NOMO-1 treated with dmso at 0.1 percent for 144 hours (cell line): ENCODE results near the gene TMPRSS9.
"Not testable (repeated sequence)": the region's sequence is repeated elsewhere in the genome, so short reads cannot be mapped to it uniquely, and the experiment has no call there.

Experiments
- DNase-seq: peaks from one replicate; lab custom pipeline; 2025; ENCODE audit not compliant: unreplicated experiment; lab: John Stamatoyannopoulos, UW

The TMPRSS9 gene

GRCh38 chr19:2341244-2341751, 18.8 kb upstream of the TMPRSS9 start:
- no peak for DNase-seq

- DNase-seq = no peak
Observed at GRCh38 chr19:2341982-2342381, 18.1 kb upstream of the TMPRSS9 start.

- no peak for DNase-seq
Observed at GRCh38 chr19:2342656-2343288, 17.3 kb upstream of the TMPRSS9 start.

GRCh38 chr19:2343289-2343982, 16.6 kb upstream of the TMPRSS9 start:
- no peak for DNase-seq

GRCh38 chr19:2344381-2344870, 15.6 kb upstream of the TMPRSS9 start:
- DNase-seq = no peak

GRCh38 chr19:2345076-2345475, 15.0 kb upstream of the TMPRSS9 start:
- DNase-seq = no peak

GRCh38 chr19:2345794-2346663, 14.0 kb upstream of the TMPRSS9 start:
- no peak for DNase-seq

GRCh38 chr19:2349818-2350217, 10.2 kb upstream of the TMPRSS9 start:
- DNase-seq = not testable (repeated sequence)

- DNase-seq = no peak
Observed at GRCh38 chr19:2350656-2351055, 9.4 kb upstream of the TMPRSS9 start.

- no peak for DNase-seq
Observed at GRCh38 chr19:2351591-2351990, 8.5 kb upstream of the TMPRSS9 start.

- no peak for DNase-seq
Observed at GRCh38 chr19:2352121-2352520, 7.9 kb upstream of the TMPRSS9 start.

GRCh38 chr19:2353159-2353886, 6.7 kb upstream of the TMPRSS9 start:
- no peak for DNase-seq

GRCh38 chr19:2353887-2354592, 6.0 kb upstream of the TMPRSS9 start:
- DNase-seq = no peak

GRCh38 chr19:2354670-2355069, 5.4 kb upstream of the TMPRSS9 start:
- DNase-seq = no peak

- no peak for DNase-seq
Observed at GRCh38 chr19:2355168-2356035, 4.7 kb upstream of the TMPRSS9 start.

- DNase-seq = no peak
Observed at GRCh38 chr19:2356036-2356646, 3.9 kb upstream of the TMPRSS9 start.

GRCh38 chr19:2357279-2358206, 2.5 kb upstream of the TMPRSS9 start:
- no peak for DNase-seq
